T-helper 17 cell (primary cell): Measurements from ENCODE around the gene CYSRT1. TPM values are rescaled to one million over a fixed set of nuclear protein-coding genes. Genes with fewer than 3 reads are reported as not detected.
"Not testable (repeated sequence)": the region's sequence is repeated elsewhere in the genome, so short reads cannot be mapped to it uniquely, and the experiment has no call there.

ENCODE experiments used
- ATAC-seq: fragments of 150-1000 bp; cut with Tn5 transposase; 2 replicates; pipeline ENCODE4 v1.10.0; 2021; ENCODE audit warnings: mild to moderate bottlenecking, moderate library complexity
- DNase-seq, 3 donors: peaks; one replicate each; pipeline versions ENCODE4 v3.0.0 to v3.0.0-alpha.2; 2020 to 2021
- H3K9me3 ChIP-seq: one replicate; pipeline ENCODE4 v1.7.0; 2013; ENCODE audit warnings: low read length, mild to moderate bottlenecking; ENCODE audit not compliant: control insufficient read depth, poor library complexity, severe bottlenecking
- H3K27ac Mint-ChIP-seq: one replicate; pipeline ENCODE4 v1.8.0; 2022; ENCODE audit warnings: mild to moderate bottlenecking, moderate library complexity, mixed read lengths
- H3K27me3 Mint-ChIP-seq: one replicate; pipeline ENCODE4 v1.8.0; 2022; ENCODE audit warnings: mixed read lengths
- H3K36me3 Mint-ChIP-seq: one replicate; pipeline ENCODE4 v1.8.0; 2022; ENCODE audit warnings: low read depth, mixed read lengths
- H3K4me1 Mint-ChIP-seq: one replicate; pipeline ENCODE4 v1.8.0; 2022; ENCODE audit warnings: mild to moderate bottlenecking, mixed read lengths
- H3K4me3 Mint-ChIP-seq: one replicate; pipeline ENCODE4 v1.8.0; 2022; ENCODE audit warnings: mild to moderate bottlenecking, moderate library complexity, mixed read lengths
- total RNA-seq, 4 donors: library from RNA in 2 of 4; stranded (reverse) in 2 of 4; gene quantifications; one replicate each; pipeline ENCODE4 v1.2.3 and lab custom pipeline; 2022 to 2026

CYSRT1 gene
- total RNA-seq, 2 donors from 2014 or later, result 0.52 TPM; not detected in 1

GRCh38 chr9:137236238-137236935 lies 11.4 kb downstream of the CYSRT1 start:
- H3K9me3 ChIP-seq, result no peaks in the 10 kb centered on the region
- Mint-ChIP-seq H3K4me1 (peaks cover 10% of the 10 kb centered on the region), H3K27me3 (peaks cover 8% of the 10 kb centered on the region), H3K36me3 (no peaks in the 10 kb centered on the region), H3K4me3 (no peak overlapping the region), H3K27ac (no peak overlapping the region)
- DNase-seq, result peak; percentile 84 to 89 (median 87)
- ATAC-seq, result peak; percentile 42

GRCh38 chr9:137236936-137237421 lies 12.0 kb downstream of the CYSRT1 start:
- DNase-seq (no peak), ATAC-seq (no peak)
- no peaks in the 10 kb centered on the region for H3K9me3 ChIP-seq
- Mint-ChIP-seq H3K4me3 (no peak overlapping the region), H3K27me3 (peaks cover 8% of the 10 kb centered on the region), H3K4me1 (peaks cover 10% of the 10 kb centered on the region), H3K36me3 (no peaks in the 10 kb centered on the region), H3K27ac (no peak overlapping the region)

- peaks cover 16% of the 10 kb centered on the region for H3K4me1 Mint-ChIP-seq
- H3K36me3 Mint-ChIP-seq, result no peaks in the 10 kb centered on the region
- DNase-seq, result no peak
- H3K4me3 Mint-ChIP-seq, result peak overlapping the region; percentile 36
- H3K9me3 ChIP-seq, result no peaks in the 10 kb centered on the region
- no peak for ATAC-seq
- no peak overlapping the region for H3K27ac Mint-ChIP-seq
- peaks cover 8% of the 10 kb centered on the region for H3K27me3 Mint-ChIP-seq
Observed at GRCh38 chr9:137237759-137238726, 13.1 kb downstream of the CYSRT1 start.

GRCh38 chr9:137239541-137240200 lies 14.7 kb downstream of the CYSRT1 start:
- not testable (repeated sequence) for DNase-seq, H3K36me3 Mint-ChIP-seq, H3K9me3 ChIP-seq, H3K27me3 Mint-ChIP-seq, ATAC-seq
- Mint-ChIP-seq H3K4me1 (peaks cover 19% of the 10 kb centered on the region), H3K4me3 (peak overlapping the region; percentile 97), H3K27ac (peak overlapping the region; percentile 89)

- peaks cover 19% of the 10 kb centered on the region for H3K4me1 Mint-ChIP-seq
- ATAC-seq, result peak; percentile 38
- H3K27ac Mint-ChIP-seq, result peak overlapping the region; percentile 91
- peaks cover under 1% of the 10 kb centered on the region for H3K27me3 Mint-ChIP-seq
- DNase-seq, result peak; percentile 52 to 71 (median 65)
- H3K4me3 Mint-ChIP-seq, result peak overlapping the region; percentile 97
- H3K36me3 Mint-ChIP-seq, result no peaks in the 10 kb centered on the region
- H3K9me3 ChIP-seq, result no peaks in the 10 kb centered on the region
Observed at GRCh38 chr9:137240318-137240840, 15.4 kb downstream of the CYSRT1 start.

GRCh38 chr9:137240841-137241489 lies 16.0 kb downstream of the CYSRT1 start, which contains the start of gene TUBB4B:
Gene TUBB4B, plus strand, starts transcription at chr9:137241287. Its CDS starts 74 bp downstream, at chr9:137241361.
- no peaks in the 10 kb centered on the region for H3K27me3 Mint-ChIP-seq
- peak within 1 kb of the TSS; percentile 97 for H3K4me3 Mint-ChIP-seq
- H3K4me1 Mint-ChIP-seq, result peaks cover 19% of the 10 kb centered on the region
- DNase-seq (peak; percentile 90 to 95 (median 93)), ATAC-seq (peak; percentile 81)
- no peaks in the 10 kb centered on the region for H3K36me3 Mint-ChIP-seq
- no peaks in the 10 kb centered on the region for H3K9me3 ChIP-seq
- peak within 1 kb of the TSS; percentile 91 for H3K27ac Mint-ChIP-seq

- Mint-ChIP-seq H3K4me3 (peak overlapping the region; percentile 97), H3K27me3 (no peaks in the 10 kb centered on the region), H3K36me3 (no peaks in the 10 kb centered on the region), H3K27ac (peak overlapping the region; percentile 91), H3K4me1 (peaks cover 19% of the 10 kb centered on the region)
- ATAC-seq (peak; percentile 17), DNase-seq (peak; percentile 38 to 63 (median 62))
- H3K9me3 ChIP-seq, result no peaks in the 10 kb centered on the region
Observed at GRCh38 chr9:137241490-137242268, 16.7 kb downstream of the CYSRT1 start.

- no peak for DNase-seq
- Mint-ChIP-seq H3K27ac (peak overlapping the region; percentile 51), H3K4me1 (peaks cover 16% of the 10 kb centered on the region), H3K27me3 (no peaks in the 10 kb centered on the region), H3K4me3 (peak overlapping the region; percentile 86), H3K36me3 (no peaks in the 10 kb centered on the region)
- no peak for ATAC-seq
- H3K9me3 ChIP-seq, result no peaks in the 10 kb centered on the region
Observed at GRCh38 chr9:137242269-137243203, 17.6 kb downstream of the CYSRT1 start.

- not testable (repeated sequence) for DNase-seq, H3K27me3 Mint-ChIP-seq, H3K27ac Mint-ChIP-seq, H3K36me3 Mint-ChIP-seq, H3K9me3 ChIP-seq, ATAC-seq, H3K4me3 Mint-ChIP-seq
- H3K4me1 Mint-ChIP-seq, result peaks cover 15% of the 10 kb centered on the region
Observed at GRCh38 chr9:137243266-137243625, 18.3 kb downstream of the CYSRT1 start.

GRCh38 chr9:137243626-137244485 lies 18.9 kb downstream of the CYSRT1 start:
- ATAC-seq, result no peak
- H3K9me3 ChIP-seq, result no peaks in the 10 kb centered on the region
- H3K36me3 Mint-ChIP-seq, result no peaks in the 10 kb centered on the region
- H3K4me3 Mint-ChIP-seq, result peak overlapping the region; percentile 21
- H3K27ac Mint-ChIP-seq, result no peak overlapping the region
- peaks cover 13% of the 10 kb centered on the region for H3K4me1 Mint-ChIP-seq
- DNase-seq, result no peak
- no peaks in the 10 kb centered on the region for H3K27me3 Mint-ChIP-seq
